Activated CD8-positive, alpha-beta memory T cell treated with anti-CD3 and anti-CD28 coated beads, Interleukin-2, amount 50 U/mL, for 24 hours (primary cell): ENCODE data around the gene WWOX.

Experiments
- DNase-seq: peaks from one replicate; pipeline ENCODE4 v3.0.0-alpha.2; 2020; ENCODE audit errors: extremely low read depth

WWOX gene

DNA sequence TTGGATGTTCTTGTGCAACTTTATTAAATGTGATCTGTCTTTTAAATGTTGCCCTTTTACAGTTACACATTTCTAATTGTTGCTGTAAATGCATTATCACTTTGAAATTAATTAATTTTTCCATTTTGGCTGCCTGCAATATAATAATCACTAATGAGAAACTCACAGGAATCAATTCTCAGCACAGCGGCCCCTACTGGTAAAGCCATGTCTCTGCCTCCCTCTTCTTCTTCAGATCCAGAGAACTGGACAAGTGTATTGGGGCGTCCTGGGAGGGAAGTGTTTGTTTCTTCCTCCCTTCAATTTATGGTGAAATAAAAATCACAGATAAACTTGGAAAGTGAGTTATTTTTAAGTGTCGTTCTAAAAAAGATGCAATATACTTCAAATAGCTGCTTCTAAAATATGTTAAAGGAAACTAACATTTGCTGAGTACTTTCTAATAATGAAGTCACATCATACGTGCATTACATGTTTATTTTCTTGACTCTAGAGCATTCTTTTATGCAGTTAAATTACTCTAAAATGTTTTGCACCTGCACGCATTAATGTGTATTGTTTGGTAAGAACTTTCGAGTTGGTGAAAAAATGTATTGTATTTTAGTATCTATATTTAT lies 338.0 kb downstream of the WWOX start:
- peak; percentile 2 for DNase-seq

DNA sequence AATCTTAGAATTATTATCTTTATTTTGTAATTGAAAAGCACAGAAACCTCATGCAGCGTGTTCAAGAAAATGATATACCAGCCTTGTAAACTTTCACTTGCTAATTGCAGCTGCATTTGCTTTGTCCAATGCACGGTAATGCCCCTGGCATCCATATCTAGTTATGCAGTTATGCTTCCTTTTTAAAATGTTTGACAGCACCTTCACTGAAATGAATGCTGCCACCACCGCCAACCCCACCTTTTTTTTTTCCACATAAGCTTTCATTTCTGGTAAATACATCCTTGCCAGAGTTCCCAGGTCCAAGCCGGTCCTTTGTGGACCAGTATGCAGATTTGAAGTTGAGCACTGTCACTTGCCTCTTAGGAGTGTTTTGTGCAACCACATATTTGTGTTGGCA lies 338.8 kb downstream of the WWOX start:
- no peak for DNase-seq

DNA sequence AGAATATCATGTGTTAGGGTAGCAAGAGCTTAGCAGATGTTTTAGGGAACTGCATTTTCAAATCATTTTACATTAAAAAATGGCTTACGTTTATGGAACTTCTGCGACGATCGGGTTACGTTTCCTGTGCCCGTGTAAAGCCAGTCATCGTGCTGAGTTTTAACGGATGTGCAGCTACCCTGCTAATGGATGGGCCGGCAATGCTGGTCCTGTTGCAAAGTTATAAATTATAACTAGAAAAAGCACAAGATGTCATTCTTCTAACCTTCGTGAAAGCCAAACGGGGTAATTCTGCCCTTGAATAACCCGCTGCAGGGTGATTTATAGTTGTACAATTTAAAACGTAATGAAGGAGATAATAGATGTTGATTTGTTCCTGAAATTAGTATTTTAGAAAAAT lies 339.2 kb downstream of the WWOX start:
- DNase-seq, result no peak

DNA sequence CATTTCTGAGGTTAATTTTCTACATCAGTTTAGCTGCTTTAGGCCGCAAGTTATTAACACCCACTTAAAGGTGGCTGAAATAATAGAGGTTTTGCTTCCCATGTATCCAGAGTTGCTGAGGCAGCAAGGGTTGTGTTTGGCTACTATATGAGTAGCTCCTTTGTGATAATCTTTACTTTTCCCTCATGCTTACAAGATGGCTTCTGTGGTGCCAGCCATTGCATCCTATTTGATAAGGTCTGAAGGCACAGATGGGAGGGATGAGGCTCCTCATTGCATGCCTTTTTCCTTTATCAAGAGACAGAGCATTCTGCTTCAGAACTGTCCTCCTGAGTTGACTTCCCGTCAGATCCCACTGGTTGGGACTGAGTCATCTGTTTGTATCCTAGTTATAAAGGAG lies 340.2 kb downstream of the WWOX start:
- DNase-seq, result no peak

DNA sequence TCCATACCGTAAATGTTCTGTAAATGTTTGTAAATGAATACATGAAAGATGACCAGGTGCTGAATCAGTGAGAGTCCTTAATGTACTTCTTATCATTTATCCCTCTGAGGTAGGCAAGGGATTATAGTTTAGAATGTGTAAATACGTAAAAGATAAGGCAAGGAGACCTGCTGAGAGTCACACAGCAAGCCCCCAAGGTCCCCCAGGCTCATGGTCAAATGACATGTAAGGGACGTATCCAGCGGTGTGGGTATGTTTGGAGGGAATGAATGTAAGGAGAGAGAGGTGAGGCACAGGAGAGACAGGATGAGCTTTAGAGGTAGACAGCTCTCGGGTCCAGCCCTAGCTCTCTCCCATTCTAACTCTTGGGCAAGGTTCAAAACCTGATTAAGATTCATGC lies 341.8 kb downstream of the WWOX start:
- DNase-seq, result no peak

DNA sequence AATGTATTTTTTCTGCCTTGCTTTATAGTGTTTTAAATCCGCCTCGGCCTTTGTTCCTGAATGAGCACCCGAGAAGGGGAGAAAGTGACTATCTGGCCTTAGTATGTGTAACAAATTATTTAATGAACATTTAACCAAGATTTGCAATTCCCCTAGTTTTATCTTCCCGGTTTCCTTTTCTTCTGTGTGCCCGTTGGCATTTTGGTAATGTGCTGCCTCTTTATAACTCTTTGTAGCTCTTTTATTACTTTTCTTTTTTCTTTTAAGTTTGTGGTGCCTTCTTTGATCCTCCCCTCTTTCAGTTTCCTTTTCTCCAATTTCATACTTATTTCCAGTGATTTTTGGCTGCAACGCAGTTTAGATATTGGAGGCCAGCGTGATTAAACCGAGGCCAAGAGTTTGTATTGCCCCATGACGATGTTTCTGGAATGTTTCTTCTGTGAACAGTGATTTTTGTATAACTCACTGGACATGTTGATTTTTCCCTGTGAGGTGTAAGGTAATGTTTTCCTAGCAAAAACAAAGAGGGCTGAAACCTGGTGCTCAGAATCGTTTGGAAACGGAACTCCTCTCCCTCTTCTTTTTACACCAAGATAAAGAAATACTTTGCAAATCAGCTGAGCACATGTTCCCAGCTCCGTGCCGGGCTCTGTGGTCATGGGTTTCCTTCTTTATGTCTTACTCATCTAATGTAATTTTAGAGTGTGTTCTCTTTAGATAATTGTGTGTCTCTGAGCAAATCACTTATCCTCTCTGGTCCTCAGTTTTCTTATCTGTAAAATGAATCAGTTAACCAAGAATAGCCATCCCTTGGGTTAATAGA lies 344.3 kb downstream of the WWOX start:
- DNase-seq, result no peak

DNA sequence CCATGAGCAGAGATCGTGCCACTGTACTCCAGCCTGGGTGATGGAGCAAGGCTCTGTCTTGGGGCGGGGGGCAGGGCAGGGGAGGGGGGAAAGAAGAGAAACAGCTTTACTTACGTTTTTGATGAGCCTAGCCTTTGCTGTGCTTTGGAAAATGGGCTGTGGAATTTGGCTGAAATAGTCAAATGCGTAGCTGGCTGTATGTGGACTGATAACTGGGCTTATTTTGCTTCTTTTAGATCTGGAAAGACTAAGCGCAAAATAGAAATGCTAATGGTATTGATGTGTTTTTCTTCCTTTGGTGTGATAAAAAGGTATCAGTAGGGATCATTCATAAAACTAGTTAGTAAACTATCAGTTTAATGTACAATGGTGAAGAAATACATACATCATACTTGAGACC lies 346.4 kb downstream of the WWOX start:
- DNase-seq, result no peak

DNA sequence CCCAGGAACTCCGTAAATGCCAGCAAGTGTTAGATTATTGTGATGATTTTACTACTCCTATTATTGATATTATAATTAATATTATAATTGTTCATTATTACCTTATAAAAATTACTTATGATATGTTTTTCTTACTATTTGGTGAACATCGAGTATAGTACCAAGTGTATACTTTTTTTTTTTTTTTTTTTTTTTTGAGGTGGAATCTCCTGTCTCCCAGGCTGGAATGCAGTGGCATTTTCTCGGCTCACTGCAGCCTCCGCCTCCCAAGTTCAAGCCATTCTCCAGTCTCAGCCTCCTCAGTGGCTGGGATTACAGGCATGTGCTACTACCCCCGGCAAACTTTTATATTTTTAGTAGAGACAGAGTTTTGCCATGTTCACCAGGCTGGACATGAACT lies 347.0 kb downstream of the WWOX start:
- DNase-seq, result no peak

DNA sequence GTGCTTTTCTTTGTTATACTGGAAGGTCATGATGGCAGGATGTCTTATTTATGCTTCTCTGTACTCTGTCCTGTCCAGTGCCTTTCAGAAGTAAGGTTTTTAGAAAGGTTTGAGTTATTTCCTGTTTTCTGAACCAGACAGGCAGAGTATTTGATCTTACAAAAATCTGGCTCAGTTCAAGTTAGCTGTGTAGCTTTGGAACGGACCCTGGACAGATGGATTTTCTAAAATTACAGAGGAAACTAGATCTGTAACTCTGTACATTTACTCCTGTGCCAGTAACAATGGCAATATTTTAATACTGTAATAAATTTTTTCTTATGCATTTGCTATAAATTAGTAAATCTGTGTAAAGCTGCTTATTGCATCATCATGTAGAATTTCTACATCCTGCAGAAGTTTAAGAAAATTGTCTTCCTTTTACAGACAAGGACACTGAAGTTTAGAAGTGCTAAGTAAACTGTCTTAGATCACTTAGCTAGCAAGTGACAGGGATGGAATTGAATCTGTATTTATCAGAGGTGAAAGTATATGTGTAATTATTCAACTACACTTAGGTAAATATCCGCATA lies 347.6 kb downstream of the WWOX start:
- no peak for DNase-seq

DNA sequence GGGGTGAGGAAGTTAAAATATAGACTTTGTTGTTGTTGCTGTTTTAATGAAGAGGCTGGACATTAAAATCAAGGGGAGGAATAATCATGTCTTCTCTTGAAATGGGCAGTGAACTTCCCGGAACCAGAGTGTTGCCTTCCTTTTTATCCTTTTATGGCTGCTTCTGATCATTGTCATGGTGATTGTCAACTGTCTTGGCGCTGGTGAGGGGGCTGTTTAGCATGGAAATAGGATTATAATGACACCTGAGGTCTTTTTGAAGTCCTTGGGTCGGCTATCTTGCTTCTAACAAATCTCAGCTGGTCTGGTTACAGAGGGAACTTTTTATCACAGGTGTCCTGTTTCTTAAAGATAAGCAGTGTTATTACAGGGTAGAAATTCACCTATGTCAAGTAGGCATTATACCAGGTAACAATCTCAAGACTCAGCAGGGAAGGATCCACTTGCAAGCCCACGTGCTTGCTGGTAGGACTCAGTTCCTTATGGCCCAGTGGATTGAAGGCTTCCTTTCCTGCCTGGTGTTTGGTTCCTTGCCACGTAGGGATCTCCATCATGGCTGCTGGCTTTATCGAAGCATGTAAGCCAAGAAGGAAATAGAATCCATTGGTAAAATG lies 349.3 kb downstream of the WWOX start:
- no peak for DNase-seq

DNA sequence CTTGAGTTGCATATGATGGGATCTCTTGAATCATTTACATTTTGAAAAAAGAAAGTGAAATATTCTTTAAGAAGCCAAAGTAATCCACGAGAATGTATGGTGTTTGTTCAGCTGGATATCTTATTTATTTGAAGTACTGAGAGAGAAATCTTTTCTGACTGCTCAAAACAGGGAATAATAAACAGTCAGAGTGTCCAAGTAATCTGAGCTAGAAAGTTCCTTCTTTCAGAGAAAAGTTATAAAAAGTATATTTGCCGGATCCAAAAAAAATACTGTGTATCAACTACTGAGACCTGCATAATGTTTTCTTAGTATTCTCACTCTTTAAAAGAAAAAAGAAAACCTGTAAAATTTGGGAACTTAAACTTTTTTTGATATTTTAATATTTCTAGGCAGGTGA lies 350.8 kb downstream of the WWOX start:
- DNase-seq, result no peak

DNA sequence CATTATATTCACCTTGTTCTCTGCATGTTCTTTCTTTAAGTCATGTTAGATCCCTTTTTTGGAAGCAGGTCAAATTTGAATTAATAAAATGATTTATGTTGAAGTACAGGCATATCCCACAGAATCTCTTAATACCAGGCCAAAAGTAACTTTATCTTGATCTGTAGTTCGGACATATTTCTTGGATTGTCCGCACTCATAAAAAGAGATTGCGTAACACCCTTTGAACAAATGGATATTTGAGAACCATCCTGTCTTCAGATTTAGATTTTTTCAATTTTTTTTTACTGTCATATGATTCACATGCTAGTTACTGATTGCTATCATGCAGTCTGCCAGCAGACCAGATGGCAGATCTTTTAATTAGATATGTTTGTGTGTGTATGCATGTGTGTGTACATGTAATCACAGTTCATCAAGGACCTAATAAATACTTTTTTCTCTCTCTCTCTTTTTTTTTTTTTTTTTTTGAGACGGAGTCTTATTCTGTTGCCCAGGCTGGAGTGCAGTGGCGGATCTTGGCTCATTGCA lies 352.6 kb downstream of the WWOX start:
- DNase-seq, result no peak

DNA sequence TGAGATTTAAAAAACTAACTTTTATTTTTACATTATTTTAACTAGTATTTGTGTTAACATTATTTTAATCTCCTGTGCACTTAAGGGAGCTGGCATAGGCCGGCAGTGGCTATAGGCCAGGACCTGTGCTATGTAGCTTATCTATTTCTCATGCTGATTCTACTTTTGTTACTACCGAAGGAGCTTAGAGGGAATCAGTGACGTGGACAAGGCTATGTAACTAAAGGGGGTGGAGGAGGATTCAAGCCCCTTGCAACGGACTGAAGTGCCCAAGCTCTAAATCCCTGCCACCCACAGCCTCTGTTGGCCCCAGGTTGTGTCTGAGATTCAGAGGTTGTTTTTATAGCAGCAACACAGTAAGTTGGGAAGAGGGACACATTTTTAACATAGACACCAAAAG lies 356.4 kb downstream of the WWOX start:
- no peak for DNase-seq

DNA sequence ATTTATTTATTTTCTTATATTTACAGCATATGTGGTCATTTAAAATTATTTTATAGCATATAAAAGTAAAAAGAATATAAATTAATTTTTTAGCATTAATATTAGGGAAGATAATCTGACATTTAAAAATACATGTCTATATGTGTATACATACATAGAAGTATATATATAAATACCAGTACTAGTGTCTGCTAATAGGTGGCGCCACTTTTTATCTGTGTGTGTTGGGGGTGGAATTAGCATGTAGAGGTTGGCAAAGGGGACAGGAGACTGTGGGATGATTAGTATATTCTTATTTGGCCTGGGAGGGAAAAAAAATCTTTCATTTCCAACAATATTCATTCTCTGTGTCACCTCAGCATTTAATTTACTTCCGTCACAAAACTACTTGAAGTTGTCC lies 359.1 kb downstream of the WWOX start:
- DNase-seq, result no peak

DNA sequence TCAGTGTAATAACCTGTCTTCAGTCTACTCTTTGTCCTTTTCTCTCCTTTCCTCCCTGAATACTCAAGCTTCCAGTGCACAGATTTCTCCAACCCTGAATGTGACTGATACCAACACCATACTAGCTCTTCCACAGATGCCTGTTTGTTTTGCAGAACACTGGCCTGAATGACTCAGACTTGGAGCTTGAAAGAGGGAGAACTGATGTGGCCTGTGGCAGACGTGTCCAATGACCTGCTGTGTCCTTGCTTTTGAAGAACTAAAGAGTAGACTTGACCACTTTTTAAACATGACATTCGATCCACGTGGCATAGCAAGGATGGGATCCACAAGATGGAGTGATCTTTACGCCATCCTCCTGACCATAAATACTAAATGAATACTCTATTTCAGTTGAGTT lies 361.0 kb downstream of the WWOX start:
- DNase-seq, result no peak

DNA sequence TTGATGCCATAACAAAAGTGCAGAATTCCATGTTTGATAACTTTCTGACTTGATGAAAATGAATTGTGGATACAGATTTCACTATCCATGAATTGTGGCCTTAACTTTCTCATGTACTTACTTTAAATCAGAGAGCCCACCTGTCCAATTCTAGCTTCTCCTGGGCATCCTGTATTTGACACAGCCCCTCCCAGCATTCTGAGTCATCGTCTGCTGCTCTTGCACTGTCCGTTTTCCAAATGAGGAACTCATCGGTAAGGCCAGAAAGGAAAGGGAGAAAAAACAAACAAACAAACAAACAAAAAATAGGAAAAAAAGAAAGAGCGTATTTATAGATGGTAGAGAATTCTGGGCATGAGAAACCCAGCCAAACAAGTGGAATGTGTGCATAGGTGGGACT lies 361.6 kb downstream of the WWOX start:
- no peak for DNase-seq

DNA sequence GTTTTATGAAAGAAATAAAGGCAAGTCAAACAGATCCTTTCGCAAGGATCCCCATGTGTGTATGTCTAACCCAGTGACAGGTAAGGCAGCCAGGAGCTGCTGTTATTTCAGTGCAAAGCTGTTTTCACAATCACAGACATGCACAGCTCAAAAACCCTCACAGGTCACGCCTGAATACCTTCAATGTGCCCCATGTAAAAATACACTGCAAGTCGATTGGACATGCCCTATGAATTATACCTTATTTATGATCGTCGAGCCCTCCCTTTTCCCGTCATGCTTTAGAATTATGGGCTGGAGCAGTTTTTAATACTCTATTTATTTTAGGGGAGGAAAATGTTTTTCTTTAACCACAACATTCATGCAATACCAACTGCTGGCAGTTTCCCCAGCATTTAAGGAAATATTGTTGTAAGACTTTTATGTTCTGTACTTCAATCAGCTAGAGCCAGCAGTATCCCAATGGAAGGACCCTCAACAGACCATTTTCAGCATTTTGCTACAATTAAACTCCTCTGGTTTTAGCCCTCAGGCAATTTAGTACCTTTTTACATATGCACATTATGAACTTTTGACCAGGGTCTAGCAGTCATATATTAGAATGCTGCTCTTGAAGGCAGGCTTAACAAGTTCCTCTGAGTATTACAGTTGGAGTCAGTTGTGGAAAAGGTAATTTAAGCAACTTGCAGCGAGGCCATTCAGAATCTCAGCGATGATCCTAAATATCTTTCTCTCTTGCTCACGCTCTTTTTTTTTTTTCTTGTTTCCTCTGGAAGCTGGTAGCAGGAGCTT lies 362.2 kb downstream of the WWOX start:
- DNase-seq, result no peak

DNA sequence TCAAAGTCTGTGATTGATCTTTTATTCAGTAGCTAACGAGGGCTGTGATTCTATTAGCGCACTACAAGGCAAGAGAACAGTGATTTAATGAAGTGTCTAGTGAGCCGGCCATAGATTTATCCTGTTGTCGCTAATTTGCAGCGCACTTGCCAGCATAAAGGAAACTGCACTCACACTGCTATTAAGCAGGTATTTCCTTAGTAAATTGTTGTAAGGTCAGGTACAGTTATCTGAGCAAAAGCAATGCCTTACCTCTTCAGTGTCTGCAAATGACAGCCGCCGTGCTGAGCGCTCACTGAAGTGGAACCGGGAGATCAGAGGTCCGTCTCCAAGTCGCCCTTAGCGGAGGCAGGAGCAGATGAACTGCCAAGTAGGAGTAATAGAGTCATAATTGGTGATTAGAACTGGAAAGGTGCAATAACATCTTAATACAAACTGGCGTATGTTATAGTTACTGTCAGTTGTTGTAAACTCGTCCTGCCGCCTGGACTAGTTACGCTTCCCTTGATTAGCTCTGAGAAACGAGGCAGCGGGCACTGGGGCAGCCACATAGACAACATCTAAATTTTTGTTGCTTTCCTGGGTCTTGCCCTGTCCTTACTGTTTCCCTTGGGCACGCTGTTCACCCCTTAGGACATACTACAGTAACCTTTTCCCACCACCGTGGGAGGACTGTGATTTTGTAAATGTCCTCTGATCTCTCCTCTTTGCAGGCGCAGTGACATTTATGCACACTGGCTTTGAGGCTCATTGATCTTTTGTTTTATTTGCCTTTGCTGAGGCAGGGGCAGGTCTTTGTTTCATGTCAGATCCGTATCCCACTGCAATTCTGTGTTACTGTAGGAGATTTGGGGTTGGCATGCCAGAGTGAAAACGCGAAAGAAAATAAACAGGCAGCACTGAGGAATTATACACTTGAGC lies 363.1 kb downstream of the WWOX start:
- DNase-seq, result no peak

DNA sequence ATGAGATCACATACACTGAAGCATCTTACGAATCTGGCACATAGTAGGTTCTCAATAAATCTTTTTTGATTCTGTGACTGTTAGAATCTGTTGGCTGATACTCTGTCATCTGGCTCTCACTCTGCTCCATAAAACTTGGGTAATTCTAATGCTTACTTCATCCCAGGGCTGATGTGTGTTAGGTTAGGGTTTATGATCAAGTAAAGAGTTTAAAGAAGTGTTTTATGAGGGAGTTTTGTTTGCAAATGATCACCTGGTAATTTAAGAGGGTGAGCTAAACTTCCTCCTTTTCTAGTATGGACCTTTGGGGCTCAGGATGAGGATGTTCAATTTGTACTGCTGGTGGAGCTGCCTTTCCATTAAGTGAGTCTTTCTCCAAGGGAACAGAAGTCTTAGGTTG lies 364.1 kb downstream of the WWOX start:
- DNase-seq, result no peak

DNA sequence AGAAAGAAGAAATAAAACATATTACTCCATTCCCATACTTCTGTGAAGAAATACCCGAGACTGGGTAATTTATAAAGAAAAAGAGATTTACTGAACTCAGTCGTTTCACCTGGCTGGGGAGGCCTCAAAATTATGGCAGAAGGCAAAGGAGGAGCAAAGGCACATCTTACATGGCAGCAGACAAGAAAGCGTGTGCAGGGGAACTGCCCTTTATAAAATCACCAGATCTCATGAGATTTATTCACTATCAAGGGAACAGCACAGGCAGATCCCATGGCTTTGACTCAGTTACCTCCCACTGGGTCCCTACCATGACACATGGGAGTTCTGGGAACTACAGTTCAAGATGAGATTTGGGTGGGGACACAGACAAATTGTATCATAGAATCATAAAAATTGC lies 365.4 kb downstream of the WWOX start:
- DNase-seq, result no peak

DNA sequence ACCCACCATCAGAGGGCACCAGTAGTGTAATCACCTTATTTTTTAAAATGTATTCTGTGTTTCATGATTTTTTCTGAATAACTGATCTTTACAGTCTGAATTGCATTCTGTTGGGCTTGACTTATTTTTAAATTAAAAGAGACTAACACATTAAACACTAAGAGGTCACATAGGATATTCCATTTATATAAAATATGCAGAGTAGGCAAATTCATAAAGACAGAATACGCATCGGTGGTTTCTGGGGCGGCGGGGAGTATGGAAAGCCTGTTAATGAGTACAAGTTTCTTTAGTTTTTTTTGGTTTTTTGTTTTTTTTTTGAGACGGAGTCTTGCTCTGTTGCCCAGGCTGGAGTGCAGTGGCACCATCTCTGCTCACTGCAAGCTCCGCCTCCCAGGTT lies 366.3 kb downstream of the WWOX start:
- no peak for DNase-seq
